ENCODE data around the gene ANK3.

DNA sequence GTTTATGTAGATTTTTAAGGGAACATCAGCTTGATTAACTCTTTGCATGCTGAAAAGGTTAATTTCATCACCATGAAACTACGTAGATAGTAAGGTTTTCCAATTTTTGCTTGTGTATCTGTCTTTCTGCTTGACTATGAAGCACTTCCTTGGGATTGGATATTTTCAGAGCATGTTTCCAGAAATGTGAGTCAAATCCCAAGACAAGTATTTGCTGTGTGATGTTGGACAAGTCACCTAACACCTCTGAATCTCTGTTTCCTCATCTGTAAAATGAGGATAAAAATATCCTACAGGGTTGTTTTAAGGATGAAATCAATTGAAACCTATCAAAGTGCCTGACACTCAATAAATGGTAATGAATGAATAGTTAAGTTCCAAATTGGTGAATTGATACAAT is 42.4 kb downstream of the ANK3 start:
- TF ChIP-seq, protein P1, sequence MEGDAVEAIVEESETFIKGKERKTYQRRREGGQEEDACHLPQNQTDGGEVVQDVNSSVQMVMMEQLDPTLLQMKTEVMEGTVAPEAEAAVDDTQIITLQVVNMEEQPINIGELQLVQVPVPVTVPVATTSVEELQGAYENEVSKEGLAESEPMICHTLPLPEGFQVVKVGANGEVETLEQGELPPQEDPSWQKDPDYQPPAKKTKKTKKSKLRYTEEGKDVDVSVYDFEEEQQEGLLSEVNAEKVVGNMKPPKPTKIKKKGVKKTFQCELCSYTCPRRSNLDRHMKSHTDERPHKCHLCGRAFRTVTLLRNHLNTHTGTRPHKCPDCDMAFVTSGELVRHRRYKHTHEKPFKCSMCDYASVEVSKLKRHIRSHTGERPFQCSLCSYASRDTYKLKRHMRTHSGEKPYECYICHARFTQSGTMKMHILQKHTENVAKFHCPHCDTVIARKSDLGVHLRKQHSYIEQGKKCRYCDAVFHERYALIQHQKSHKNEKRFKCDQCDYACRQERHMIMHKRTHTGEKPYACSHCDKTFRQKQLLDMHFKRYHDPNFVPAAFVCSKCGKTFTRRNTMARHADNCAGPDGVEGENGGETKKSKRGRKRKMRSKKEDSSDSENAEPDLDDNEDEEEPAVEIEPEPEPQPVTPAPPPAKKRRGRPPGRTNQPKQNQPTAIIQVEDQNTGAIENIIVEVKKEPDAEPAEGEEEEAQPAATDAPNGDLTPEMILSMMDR (IDR thresholded peaks at IDR 0.05): no peak
- TF ChIP-seq POLR2A (IDR thresholded peaks at IDR 0.05): no peak

All from testis (tissue), 2 donors.